ENCODE data around the gene HOXB4.

The HOXB4 gene

GRCh38 chr17:48556576-48557401 lies 21.4 kb downstream of the HOXB4 start:
- DNase-seq: no peak

- DNase-seq: no peak
Observed at GRCh38 chr17:48556229-48556575, 21.9 kb downstream of the HOXB4 start.

- no peak for DNase-seq
Observed at GRCh38 chr17:48555258-48556228, 22.6 kb downstream of the HOXB4 start.

GRCh38 chr17:48554412-48555257 lies 23.5 kb downstream of the HOXB4 start:
- no peak for DNase-seq

DNA sequence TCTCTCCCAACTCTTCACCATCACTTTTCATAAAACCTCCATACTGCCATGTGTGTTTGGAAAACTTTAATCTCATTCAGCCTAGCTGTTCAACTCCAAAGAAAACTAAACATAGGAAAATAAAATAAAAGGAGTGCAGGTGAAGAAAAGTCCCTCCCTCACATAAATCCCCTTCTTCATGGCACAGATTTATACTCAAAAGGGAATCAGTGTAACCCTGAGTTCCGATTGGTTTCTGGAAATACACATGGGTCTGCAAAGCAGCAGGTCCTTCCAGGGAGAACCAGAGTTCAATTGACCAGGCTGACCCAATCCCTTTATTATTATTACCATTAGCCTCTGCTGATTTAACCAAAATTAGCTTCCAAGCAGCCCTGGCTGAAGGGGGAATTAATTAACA lies 24.3 kb downstream of the HOXB4 start:
- no peak for DNase-seq

DNA sequence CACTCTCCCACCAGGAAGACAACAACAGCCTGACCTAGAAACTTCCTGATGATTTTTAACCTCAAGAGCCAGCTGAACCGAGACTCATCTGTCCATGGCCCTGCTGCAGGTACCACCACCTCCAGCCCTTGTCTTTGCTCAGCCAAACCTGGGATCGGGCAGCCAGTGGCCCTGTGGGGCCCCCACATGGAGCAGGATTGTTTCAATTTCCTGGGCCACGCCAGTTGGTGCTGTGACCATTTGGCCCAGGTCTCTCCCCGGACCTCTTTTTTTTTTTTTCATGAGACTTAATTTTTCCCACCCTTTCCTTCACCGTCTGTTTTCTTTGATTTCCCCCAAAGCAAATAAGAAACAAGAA lies 25.0 kb downstream of the HOXB4 start:
- DNase-seq: no peak

GRCh38 chr17:48552466-48553189 lies 25.5 kb downstream of the HOXB4 start:
- DNase-seq: no peak

GRCh38 chr17:48551596-48552465 lies 26.3 kb downstream of the HOXB4 start:
- DNase-seq: no peak

- no peak for DNase-seq
Observed at GRCh38 chr17:48551214-48551555, 27.0 kb downstream of the HOXB4 start.

- no peak for DNase-seq
Observed at GRCh38 chr17:48550502-48551213, 27.5 kb downstream of the HOXB4 start.

GRCh38 chr17:48549914-48550501 lies 28.1 kb downstream of the HOXB4 start:
- DNase-seq: no peak

DNA sequence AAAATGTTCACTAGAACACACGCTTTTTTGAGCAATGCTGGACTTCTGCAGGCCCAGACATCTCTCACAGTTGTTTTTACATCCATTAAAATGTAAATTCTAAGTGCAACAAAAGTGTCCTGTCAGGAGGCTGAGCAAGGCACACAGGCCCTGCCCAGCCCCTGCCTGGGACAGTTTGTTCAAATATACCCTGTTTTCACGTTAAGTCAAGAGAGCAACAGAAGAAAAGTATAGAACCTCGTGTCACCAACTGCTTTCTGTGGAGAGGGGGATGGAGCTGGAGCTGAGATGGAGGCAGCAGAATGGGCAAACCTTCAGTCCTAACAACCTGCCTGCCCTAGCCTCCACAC lies 28.9 kb downstream of the HOXB4 start:
- DNase-seq: no peak

DNA sequence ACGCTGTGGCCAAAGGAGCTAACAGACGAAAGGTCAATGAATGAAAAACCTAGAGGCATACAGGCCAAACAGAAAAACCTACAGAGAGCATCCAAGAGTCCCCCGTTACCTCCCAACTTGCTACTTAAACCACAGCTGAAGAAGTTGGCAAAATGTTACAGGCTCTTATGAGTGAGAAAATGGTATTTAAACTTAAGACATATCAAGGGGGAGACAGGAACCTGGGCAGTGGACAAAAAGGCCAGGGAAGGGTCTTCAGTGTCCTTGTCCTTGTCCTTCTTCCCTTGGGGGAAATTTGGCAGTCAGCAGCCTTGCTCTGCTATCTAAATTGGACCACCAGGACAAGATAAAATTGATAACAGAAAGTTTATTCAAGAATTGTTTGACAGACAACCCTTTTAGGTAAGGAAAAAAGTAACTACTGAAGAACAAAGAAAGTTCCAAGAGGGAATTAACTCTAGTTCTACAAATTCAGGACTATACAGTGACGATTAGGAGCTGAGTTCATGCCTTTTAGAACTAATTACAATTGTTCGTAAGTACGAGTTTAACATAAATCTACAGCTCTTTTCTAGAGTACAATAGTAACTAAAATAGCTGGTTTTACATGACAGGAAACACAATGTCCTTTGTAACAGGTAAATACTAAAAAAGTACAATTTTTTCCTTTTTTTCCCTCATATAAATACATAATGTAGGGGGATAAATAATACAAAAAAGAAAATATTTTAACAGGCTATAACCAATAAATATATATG lies 29.4 kb downstream of the HOXB4 start:
- DNase-seq: no peak

GRCh38 chr17:48547808-48548522 lies 30.2 kb downstream of the HOXB4 start:
- DNase-seq: peak; percentile 37 to 54

DNA sequence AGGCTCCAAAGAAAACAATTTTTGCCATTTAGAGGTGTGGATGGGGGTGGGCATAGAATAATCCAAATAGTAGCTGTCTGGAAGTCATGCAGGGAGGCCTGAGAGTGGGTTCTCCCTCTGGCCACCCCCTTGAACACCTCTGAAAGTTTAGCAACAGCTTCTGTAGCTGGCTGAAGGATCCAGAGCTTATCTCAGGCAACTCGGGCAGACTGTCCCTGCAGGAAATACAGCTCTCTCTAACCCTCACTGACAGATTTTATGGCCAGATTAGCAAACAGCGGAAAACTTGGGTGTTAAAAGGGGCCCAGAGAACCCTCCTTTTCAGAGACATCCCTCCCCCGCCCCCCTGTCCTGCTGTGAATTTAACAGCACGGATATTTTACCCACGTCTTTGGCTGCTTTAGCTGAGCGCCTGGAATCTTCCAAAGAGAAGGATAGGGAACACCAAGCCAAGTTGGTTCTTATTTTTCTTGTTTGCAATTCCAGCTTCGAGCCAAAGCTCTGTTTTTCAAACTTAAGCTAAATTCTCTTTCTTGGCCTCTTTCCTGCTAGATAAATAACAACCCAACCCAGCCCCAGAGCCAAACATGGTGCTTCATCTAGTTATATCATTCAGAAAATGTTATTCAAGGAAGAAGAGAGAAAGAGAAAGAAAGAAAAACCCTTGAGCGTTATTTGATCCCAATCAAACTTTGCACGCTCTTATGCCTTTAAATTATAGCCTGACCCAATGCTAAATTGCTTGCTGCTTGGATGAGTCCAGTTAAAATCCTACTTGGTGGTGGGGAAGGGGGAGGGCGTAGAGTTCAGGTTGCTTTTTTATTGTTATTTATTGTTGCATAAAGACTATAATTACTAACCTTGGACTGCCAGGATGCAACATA lies 31.0 kb downstream of the HOXB4 start:
- DNase-seq: no peak

GRCh38 chr17:48546137-48546923 lies 31.8 kb downstream of the HOXB4 start:
- DNase-seq: no peak

GRCh38 chr17:48545539-48545938 lies 32.6 kb downstream of the HOXB4 start:
- DNase-seq: no peak

Data from CD4-positive, alpha-beta T cell treated with Interleukin-1 beta for 1 hour (primary cell).